ENCODE measurements around the gene GPR146.

GPR146 gene

DNA sequence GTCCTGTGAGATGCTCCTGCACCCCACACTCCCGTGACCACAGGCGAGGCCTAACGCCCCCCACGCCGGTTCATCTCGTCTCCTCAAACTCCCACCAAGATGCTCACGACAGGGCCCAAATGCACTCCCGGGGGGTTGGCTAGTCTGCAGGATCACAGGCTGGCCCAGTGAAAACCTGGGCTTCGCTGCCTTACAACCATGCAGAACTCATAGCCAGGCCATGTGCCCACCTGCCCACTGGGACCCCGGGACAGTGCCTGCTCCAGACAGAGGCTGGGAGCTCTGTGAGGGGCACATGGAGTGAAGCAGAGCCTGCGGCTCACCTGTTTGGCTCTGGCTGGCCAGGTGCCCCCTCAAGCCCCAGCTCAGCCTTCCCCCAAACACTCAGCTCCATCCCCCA, 34.2 kb downstream of the GPR146 start (continued):
- TF ChIP-seq, protein P1, sequence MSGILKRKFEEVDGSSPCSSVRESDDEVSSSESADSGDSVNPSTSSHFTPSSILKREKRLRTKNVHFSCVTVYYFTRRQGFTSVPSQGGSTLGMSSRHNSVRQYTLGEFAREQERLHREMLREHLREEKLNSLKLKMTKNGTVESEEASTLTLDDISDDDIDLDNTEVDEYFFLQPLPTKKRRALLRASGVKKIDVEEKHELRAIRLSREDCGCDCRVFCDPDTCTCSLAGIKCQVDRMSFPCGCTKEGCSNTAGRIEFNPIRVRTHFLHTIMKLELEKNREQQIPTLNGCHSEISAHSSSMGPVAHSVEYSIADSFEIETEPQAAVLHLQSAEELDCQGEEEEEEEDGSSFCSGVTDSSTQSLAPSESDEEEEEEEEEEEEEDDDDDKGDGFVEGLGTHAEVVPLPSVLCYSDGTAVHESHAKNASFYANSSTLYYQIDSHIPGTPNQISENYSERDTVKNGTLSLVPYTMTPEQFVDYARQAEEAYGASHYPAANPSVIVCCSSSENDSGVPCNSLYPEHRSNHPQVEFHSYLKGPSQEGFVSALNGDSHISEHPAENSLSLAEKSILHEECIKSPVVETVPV (CRISPR knock-in tag; IDR thresholded peaks at IDR 0.05), result no peak
- TF ChIP-seq TOX (CRISPR knock-in tag; IDR thresholded peaks at IDR 0.05; ENCODE audit: borderline replicate concordance) (no peak), BACH2 (CRISPR knock-in tag; IDR thresholded peaks at IDR 0.05; ENCODE audit: borderline replicate concordance) (no peak)

DNA sequence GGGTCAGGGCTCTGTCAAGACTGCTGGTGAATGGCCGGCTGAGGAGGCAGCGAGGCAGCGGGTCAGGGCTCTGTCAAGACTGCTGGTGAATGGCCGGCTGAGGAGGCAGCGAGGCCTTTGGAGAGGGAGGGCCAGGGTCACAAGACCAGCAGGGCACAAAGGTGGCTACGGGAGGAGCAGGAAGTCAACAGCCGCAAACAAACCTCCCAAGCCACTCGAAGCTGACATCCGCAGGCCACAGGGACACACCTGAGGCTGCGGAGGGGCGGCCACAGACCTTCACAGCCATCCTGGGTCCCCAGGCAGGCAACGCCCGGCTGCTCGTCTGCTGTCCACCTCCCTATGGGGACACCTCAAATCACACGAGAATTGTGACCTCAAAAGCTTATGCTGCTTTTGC, 34.6 kb downstream of the GPR146 start:
- TF ChIP-seq TCF4 (CRISPR knock-in tag; IDR thresholded peaks at IDR 0.05; ENCODE audit: borderline replicate concordance), result no peak
- TF ChIP-seq GLIS3 (CRISPR knock-in tag; IDR thresholded peaks at IDR 0.05), result no peak
- TF ChIP-seq ZFP30 (CRISPR knock-in tag; IDR thresholded peaks at IDR 0.05), result no peak
- no peak for TF ChIP-seq ZNF8 (CRISPR knock-in tag; IDR thresholded peaks at IDR 0.05)
- no peak for ATAC-seq

DNA sequence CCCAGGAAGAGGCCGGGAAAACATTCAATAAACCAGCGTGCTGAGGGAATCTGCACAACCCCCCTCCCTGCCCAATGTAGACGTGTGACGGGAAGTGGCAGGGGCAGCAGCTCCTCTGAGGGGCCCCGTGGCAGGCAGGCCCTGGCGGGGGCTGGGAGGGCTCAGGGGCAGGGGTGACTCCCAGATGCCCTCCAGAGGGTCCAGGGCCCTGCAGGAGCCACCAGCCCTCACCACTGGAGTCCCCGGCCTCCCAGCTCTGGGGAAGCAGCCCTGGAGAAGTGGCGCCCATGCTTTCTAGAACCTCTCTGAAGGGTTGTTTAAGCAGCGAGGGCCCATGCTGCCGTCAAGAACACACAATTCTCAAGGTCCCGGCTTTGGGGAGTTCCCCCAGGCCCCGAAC, 35.2 kb downstream of the GPR146 start:
- no peak for ATAC-seq
- TF ChIP-seq TOX (CRISPR knock-in tag; IDR thresholded peaks at IDR 0.05; ENCODE audit: borderline replicate concordance) (no peak), CSDC2 (CRISPR knock-in tag; IDR thresholded peaks at IDR 0.05) (no peak), PPARA (CRISPR knock-in tag; IDR thresholded peaks at IDR 0.05; ENCODE audit: borderline replicate concordance) (no peak), RARB (CRISPR knock-in tag; IDR thresholded peaks at IDR 0.05) (no peak), ARNTL (CRISPR knock-in tag; IDR thresholded peaks at IDR 0.05; ENCODE audit: borderline replicate concordance, low read depth) (no peak), ZFP30 (CRISPR knock-in tag; IDR thresholded peaks at IDR 0.05) (no peak), ZC3H10 (CRISPR knock-in tag; IDR thresholded peaks at IDR 0.05) (no peak), ZNF565 (CRISPR knock-in tag; conservative IDR thresholded peaks at IDR 0.05; ENCODE audit: low read depth) (no peak)
- TF ChIP-seq, protein P2, sequence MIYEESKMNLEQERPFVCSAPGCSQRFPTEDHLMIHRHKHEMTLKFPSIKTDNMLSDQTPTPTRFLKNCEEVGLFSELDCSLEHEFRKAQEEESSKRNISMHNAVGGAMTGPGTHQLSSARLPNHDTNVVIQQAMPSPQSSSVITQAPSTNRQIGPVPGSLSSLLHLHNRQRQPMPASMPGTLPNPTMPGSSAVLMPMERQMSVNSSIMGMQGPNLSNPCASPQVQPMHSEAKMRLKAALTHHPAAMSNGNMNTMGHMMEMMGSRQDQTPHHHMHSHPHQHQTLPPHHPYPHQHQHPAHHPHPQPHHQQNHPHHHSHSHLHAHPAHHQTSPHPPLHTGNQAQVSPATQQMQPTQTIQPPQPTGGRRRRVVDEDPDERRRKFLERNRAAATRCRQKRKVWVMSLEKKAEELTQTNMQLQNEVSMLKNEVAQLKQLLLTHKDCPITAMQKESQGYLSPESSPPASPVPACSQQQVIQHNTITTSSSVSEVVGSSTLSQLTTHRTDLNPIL (CRISPR knock-in tag; IDR thresholded peaks at IDR 0.05; ENCODE audit: low read depth), result no peak

DNA sequence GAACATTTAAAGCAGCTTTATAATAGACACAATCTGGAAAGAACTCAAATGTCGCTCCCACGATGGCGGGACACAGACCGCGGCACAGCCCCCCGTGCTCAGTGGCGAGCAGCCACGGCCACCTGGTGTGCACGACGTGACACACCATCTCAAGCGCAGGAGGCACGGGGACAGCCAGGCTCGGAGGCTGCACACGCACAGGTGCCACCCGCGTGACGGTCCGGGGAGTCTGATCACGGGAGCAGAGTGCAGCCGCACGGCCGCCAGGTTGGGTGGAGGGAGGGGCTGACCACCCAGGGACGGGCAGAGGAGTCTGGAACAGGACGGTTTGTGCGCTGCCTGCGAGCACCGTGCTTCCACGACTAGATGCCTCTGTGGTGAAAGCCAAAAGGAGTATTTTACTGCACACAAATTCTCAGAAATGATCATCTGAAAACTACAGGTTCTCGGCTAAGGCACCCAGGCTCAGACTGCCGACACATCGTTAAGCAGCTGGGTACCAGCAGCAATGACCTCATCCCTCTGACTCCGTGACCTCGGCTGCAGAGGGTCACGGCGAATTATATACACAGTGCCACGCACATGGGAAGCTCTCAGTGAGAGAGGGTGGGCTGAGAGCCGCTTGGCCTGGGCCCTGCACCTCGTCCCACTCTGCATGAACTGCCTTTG, 36.0 kb downstream of the GPR146 start:
- ATAC-seq, result no peak
- TF ChIP-seq, protein P3, sequence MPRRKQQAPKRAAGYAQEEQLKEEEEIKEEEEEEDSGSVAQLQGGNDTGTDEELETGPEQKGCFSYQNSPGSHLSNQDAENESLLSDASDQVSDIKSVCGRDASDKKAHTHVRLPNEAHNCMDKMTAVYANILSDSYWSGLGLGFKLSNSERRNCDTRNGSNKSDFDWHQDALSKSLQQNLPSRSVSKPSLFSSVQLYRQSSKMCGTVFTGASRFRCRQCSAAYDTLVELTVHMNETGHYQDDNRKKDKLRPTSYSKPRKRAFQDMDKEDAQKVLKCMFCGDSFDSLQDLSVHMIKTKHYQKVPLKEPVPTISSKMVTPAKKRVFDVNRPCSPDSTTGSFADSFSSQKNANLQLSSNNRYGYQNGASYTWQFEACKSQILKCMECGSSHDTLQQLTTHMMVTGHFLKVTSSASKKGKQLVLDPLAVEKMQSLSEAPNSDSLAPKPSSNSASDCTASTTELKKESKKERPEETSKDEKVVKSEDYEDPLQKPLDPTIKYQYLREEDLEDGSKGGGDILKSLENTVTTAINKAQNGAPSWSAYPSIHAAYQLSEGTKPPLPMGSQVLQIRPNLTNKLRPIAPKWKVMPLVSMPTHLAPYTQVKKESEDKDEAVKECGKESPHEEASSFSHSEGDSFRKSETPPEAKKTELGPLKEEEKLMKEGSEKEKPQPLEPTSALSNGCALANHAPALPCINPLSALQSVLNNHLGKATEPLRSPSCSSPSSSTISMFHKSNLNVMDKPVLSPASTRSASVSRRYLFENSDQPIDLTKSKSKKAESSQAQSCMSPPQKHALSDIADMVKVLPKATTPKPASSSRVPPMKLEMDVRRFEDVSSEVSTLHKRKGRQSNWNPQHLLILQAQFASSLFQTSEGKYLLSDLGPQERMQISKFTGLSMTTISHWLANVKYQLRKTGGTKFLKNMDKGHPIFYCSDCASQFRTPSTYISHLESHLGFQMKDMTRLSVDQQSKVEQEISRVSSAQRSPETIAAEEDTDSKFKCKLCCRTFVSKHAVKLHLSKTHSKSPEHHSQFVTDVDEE (CRISPR knock-in tag; IDR thresholded peaks at IDR 0.05), result no peak
- TF ChIP-seq ZFP30 (CRISPR knock-in tag; IDR thresholded peaks at IDR 0.05) (no peak), GLIS3 (CRISPR knock-in tag; IDR thresholded peaks at IDR 0.05) (no peak), OSR1 (CRISPR knock-in tag; IDR thresholded peaks at IDR 0.05) (no peak), PPARA (CRISPR knock-in tag; IDR thresholded peaks at IDR 0.05; ENCODE audit: borderline replicate concordance) (no peak), ZFP3 (CRISPR knock-in tag; IDR thresholded peaks at IDR 0.05) (no peak), SNAI2 (CRISPR knock-in tag; IDR thresholded peaks at IDR 0.05) (no peak), TCF4 (CRISPR knock-in tag; IDR thresholded peaks at IDR 0.05; ENCODE audit: borderline replicate concordance) (no peak), ARNTL (CRISPR knock-in tag; IDR thresholded peaks at IDR 0.05; ENCODE audit: borderline replicate concordance, low read depth) (no peak), ZC3H10 (CRISPR knock-in tag; IDR thresholded peaks at IDR 0.05) (no peak), RARB (CRISPR knock-in tag; IDR thresholded peaks at IDR 0.05) (no peak), TOX (CRISPR knock-in tag; IDR thresholded peaks at IDR 0.05; ENCODE audit: borderline replicate concordance) (no peak), ISL1 (CRISPR knock-in tag; IDR thresholded peaks at IDR 0.05) (no peak)
- TF ChIP-seq, protein P4, sequence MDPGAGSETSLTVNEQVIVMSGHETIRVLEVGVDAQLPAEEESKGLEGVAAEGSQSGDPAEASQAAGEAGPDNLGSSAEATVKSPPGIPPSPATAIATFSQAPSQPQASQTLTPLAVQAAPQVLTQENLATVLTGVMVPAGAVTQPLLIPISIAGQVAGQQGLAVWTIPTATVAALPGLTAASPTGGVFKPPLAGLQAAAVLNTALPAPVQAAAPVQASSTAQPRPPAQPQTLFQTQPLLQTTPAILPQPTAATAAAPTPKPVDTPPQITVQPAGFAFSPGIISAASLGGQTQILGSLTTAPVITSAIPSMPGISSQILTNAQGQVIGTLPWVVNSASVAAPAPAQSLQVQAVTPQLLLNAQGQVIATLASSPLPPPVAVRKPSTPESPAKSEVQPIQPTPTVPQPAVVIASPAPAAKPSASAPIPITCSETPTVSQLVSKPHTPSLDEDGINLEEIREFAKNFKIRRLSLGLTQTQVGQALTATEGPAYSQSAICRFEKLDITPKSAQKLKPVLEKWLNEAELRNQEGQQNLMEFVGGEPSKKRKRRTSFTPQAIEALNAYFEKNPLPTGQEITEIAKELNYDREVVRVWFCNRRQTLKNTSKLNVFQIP (CRISPR knock-in tag; IDR thresholded peaks at IDR 0.05; ENCODE audit: borderline replicate concordance, low read depth), result no peak
- TF ChIP-seq, protein P1 (CRISPR knock-in tag; IDR thresholded peaks at IDR 0.05), result no peak
- TF ChIP-seq, protein P2 (CRISPR knock-in tag; IDR thresholded peaks at IDR 0.05; ENCODE audit: low read depth), result no peak
